ENCODE data around the gene EFCAB12.

The EFCAB12 gene

DNA sequence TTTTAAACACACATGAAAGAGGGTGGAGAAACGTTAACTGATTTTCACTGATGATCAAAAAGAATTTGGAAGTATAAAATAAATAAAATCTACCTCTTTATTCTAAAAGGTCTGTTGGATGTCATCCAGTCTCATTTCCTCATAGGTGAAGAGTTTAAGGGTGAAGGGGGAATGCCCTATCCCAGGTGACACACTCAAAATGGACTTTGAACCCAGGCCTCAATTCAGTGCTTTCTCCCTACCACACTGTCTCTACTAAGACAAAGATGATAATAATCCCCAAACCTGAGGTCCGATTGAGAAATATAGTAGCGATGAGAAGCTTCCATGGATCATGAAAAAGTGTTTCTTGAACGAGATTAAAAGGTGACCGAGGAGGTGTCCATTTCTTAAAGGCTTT is 5.1 kb upstream of the EFCAB12 start:
- in situ Hi-C loops (cut with HindIII; ENCODE audit: low sequenced_read_pairs), result no loop called here
- H3K4me3 ChIP-seq (ENCODE audit: low read depth, low read length), result no peak overlapping the region
- TF ChIP-seq, protein P1, sequence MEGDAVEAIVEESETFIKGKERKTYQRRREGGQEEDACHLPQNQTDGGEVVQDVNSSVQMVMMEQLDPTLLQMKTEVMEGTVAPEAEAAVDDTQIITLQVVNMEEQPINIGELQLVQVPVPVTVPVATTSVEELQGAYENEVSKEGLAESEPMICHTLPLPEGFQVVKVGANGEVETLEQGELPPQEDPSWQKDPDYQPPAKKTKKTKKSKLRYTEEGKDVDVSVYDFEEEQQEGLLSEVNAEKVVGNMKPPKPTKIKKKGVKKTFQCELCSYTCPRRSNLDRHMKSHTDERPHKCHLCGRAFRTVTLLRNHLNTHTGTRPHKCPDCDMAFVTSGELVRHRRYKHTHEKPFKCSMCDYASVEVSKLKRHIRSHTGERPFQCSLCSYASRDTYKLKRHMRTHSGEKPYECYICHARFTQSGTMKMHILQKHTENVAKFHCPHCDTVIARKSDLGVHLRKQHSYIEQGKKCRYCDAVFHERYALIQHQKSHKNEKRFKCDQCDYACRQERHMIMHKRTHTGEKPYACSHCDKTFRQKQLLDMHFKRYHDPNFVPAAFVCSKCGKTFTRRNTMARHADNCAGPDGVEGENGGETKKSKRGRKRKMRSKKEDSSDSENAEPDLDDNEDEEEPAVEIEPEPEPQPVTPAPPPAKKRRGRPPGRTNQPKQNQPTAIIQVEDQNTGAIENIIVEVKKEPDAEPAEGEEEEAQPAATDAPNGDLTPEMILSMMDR (IDR thresholded peaks at IDR 0.05; ENCODE audit: low read depth, low read length), result no peak
- no peak for DNase-seq (ENCODE audit: low read depth, low spot score)

DNA sequence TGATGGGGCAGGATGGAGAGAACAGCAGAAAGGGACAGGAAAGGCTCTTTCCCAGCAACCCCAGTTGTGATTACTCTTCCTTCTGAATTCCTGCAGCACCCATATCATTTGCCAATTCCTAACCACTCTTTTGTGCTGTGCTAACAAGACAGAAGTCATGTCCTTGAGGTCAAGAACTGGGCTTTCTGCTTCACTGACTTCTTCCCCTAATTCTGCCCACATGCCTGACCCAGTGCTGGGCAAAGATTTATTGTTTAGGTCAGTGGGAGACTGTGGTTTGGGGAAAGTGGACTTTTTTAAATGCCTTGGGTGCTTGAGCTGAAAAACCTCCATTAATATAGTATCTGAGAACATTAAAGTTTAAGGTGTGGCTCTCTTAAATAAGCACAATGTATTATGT is 4.2 kb upstream of the EFCAB12 start:
- no peak for DNase-seq (ENCODE audit: low read depth, low spot score)
- H3K4me3 ChIP-seq (ENCODE audit: low read depth, low read length), result no peak overlapping the region
- in situ Hi-C loops (cut with HindIII; ENCODE audit: low sequenced_read_pairs), result no loop called here
- TF ChIP-seq, protein P1 (IDR thresholded peaks at IDR 0.05; ENCODE audit: low read depth, low read length), result no peak

- no peak for DNase-seq (ENCODE audit: low read depth, low spot score)
- no peak overlapping the region for H3K4me3 ChIP-seq (ENCODE audit: low read depth, low read length)
- TF ChIP-seq, protein P1 (IDR thresholded peaks at IDR 0.05; ENCODE audit: low read depth, low read length), result no peak
- in situ Hi-C loops (cut with HindIII; ENCODE audit: low sequenced_read_pairs), result no loop called here
Observed at GRCh38 chr3:129432036-129432435, 3.6 kb upstream of the EFCAB12 start.

DNA sequence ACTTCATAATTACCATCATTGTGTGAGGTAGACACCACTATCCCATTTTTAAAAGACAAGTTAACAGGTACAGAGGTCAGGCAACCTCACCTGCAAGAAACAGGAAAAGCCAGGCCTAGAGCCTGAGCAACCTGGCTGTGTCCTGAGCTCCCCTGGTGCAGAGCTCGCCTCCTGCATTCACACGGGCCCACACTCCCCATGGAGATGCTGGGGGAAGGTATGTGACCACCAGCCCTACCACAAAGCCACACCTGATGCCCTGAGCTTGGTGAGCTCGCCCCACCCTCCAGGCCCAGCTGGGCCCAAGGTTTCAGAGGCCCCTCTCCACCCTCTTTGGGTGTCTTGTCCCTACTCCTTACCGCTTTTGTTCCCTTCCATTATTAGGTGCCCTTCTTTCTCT is 1.2 kb upstream of the EFCAB12 start:
- H3K4me3 ChIP-seq (ENCODE audit: low read depth, low read length), result no peak overlapping the region
- TF ChIP-seq, protein P1 (IDR thresholded peaks at IDR 0.05; ENCODE audit: low read depth, low read length), result no peak
- no peak for DNase-seq (ENCODE audit: low read depth, low spot score)
- in situ Hi-C loops (cut with HindIII; ENCODE audit: low sequenced_read_pairs), result no loop called here

DNA sequence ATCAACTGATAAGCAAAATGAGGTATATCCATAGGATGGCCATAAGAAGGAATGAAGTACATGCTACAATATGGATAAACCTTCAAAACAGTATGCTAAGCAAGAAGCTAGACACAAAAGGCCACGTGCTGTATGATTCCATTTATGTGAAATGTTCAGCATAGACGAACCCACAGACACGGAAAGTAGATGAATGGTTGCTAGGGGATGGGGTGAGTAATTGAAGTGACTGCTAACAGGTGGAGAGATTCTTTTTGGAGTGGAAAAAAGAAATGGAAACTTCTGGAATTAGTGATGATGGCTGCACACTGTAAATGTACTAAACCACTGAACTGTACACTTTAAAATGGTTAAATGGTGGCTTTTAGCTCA is 630 bp upstream of the EFCAB12 start:
- no peak overlapping the region for H3K4me3 ChIP-seq (ENCODE audit: low read depth, low read length)
- in situ Hi-C loops (cut with HindIII; ENCODE audit: low sequenced_read_pairs), result no loop called here
- TF ChIP-seq, protein P1 (IDR thresholded peaks at IDR 0.05; ENCODE audit: low read depth, low read length), result no peak
- no peak for DNase-seq (ENCODE audit: low read depth, low spot score)

- TF ChIP-seq, protein P1 (IDR thresholded peaks at IDR 0.05; ENCODE audit: low read depth, low read length), result no peak
- H3K4me3 ChIP-seq (ENCODE audit: low read depth, low read length), result peak overlapping the region; percentile 58
- DNase-seq (ENCODE audit: low read depth, low spot score), result no peak
- in situ Hi-C loops (cut with HindIII; ENCODE audit: low sequenced_read_pairs), result no loop called here
Observed at GRCh38 chr3:129428007-129428375, 445 bp downstream of the EFCAB12 start.

- H3K4me3 ChIP-seq (ENCODE audit: low read depth, low read length), result no peak overlapping the region
- TF ChIP-seq, protein P1 (IDR thresholded peaks at IDR 0.05; ENCODE audit: low read depth, low read length), result no peak
- DNase-seq (ENCODE audit: low read depth, low spot score), result no peak
- in situ Hi-C loops (cut with HindIII; ENCODE audit: low sequenced_read_pairs), result no loop called here
Observed at GRCh38 chr3:129425619-129426018, 2.8 kb downstream of the EFCAB12 start.
